Measurements from ENCODE around the gene ADAM8. TPM values are rescaled to one million over a fixed set of nuclear protein-coding genes. Genes with fewer than 3 reads are reported as not detected.

The ADAM8 gene
- total RNA-seq, 3 donors from 2014 or later (not counting 1 experiment from before 2014, with no cell fraction given): 357 to 682 (median 425) TPM

DNA sequence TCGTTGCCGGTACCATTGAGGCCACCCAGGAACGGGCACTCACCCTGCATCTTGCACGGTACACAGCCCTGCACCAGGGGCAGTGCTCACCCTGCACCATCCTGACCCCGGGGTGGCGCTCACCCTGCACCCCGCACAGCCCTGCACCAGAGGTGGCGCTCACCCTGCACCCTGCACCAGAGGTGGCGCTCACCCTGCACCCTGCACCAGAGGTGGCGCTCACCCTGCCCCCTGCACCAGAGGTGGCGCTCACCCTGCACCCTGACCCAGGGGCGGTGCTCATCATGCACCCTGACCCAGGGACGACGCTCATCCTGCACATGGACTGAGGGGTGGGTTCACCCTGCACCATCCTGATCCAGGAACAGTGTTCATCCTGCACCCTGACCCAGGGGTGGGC is 25.6 kb upstream of the ADAM8 start:
- Mint-ChIP-seq H3K27me3 (ENCODE audit: low read depth in 2 of 2) (no peaks in the 10 kb centered on the region), H3K4me3 (no peak overlapping the region), H3K9me3 (no peaks in the 10 kb centered on the region), H3K36me3 (peaks cover 15% of the 10 kb centered on the region), H3K27ac (no peak overlapping the region), H3K4me1 (peaks cover 14 to 25% of the 10 kb centered on the region in 2 donors)
- H3K27me3 ChIP-seq (ENCODE audit: control insufficient read depth, insufficient read depth, low read length): no peaks in the 10 kb centered on the region
- H3K36me3 ChIP-seq (ENCODE audit: control insufficient read depth, insufficient read depth, low read length): peaks cover 40% of the 10 kb centered on the region
- TF ChIP-seq, protein P1, sequence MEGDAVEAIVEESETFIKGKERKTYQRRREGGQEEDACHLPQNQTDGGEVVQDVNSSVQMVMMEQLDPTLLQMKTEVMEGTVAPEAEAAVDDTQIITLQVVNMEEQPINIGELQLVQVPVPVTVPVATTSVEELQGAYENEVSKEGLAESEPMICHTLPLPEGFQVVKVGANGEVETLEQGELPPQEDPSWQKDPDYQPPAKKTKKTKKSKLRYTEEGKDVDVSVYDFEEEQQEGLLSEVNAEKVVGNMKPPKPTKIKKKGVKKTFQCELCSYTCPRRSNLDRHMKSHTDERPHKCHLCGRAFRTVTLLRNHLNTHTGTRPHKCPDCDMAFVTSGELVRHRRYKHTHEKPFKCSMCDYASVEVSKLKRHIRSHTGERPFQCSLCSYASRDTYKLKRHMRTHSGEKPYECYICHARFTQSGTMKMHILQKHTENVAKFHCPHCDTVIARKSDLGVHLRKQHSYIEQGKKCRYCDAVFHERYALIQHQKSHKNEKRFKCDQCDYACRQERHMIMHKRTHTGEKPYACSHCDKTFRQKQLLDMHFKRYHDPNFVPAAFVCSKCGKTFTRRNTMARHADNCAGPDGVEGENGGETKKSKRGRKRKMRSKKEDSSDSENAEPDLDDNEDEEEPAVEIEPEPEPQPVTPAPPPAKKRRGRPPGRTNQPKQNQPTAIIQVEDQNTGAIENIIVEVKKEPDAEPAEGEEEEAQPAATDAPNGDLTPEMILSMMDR (IDR thresholded peaks at IDR 0.05): no peak
- no peak for DNase-seq
- H3K4me1 ChIP-seq (ENCODE audit: control insufficient read depth, insufficient read depth, low read length): peaks cover 13% of the 10 kb centered on the region
- H3K27ac ChIP-seq (ENCODE audit: low read length): no peak overlapping the region
- WGBS (ENCODE audit: insufficient coverage): 98% methylated on average over 14 of the region's 14 CpGs
- ATAC-seq: no peak
- no peaks in the 10 kb centered on the region for H3K9me3 ChIP-seq (ENCODE audit: control insufficient read depth, insufficient read depth, low read length)
- no peak overlapping the region for H3K4me3 ChIP-seq (ENCODE audit: low read length)
- intact Hi-C loops (cut with micrococcal nuclease): no loop called here

DNA sequence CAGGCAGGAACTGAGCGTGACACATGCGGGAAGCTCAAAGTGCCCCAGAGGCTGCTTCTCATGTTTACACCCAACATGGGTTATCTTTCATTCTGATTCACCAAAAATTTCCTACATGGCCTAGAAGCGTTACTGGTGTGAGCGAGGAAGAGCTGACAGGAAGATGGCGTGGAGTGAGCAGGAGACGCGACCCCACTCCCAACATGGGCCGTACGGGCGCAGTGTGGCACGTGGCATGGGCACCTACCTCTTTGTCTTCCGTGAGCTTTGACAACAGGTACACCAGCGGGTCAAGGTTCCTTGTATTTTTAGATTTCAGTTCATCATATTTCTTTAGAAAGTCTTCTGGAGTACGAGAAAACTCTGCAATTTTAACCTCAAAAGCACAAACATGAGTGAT is 23.1 kb upstream of the ADAM8 start:
- TF ChIP-seq, protein P1 (IDR thresholded peaks at IDR 0.05): no peak
- Mint-ChIP-seq H3K9me3 (no peaks in the 10 kb centered on the region), H3K27me3 (ENCODE audit: low read depth in 2 of 2) (no peaks in the 10 kb centered on the region), H3K36me3 (peaks cover 15% of the 10 kb centered on the region), H3K4me3 (no peak overlapping the region), H3K27ac (no peak overlapping the region), H3K4me1 (peaks cover 5% of the 10 kb centered on the region in 2 donors)
- no peak for ATAC-seq
- H3K9me3 ChIP-seq (ENCODE audit: control insufficient read depth, insufficient read depth, low read length): no peaks in the 10 kb centered on the region
- no peak for DNase-seq
- peaks cover 60% of the 10 kb centered on the region for H3K36me3 ChIP-seq (ENCODE audit: control insufficient read depth, insufficient read depth, low read length)
- H3K27ac ChIP-seq (ENCODE audit: low read length): no peak overlapping the region
- H3K4me3 ChIP-seq (ENCODE audit: low read length): no peak overlapping the region
- intact Hi-C loops (cut with micrococcal nuclease): no loop called here
- 92% methylated on average over 13 of the region's 14 CpGs for WGBS (ENCODE audit: insufficient coverage)
- H3K27me3 ChIP-seq (ENCODE audit: control insufficient read depth, insufficient read depth, low read length): no peaks in the 10 kb centered on the region
- H3K4me1 ChIP-seq (ENCODE audit: control insufficient read depth, insufficient read depth, low read length): no peaks in the 10 kb centered on the region

DNA sequence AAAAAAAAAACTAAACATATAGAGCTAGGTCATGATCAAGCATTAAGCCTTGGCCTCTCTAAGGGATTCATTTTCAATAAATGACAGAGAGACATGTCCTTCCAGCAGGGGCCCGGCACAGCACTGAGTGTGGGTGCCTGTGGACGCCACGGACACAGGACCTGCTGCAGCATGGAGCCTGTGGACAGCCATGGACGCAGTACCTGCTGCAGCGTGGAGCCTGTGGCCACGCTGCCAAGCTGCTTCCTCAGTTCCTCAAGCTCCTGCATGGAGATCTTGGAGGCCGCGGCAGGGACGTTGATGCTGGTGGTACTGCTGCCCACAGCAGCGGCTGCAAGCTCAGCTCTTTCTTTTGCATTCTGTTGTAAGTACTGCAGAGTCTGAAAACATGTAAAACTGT is 22.6 kb upstream of the ADAM8 start:
- 97% methylated on average over 10 of the region's 10 CpGs for WGBS (ENCODE audit: insufficient coverage)
- DNase-seq (no peak), ATAC-seq (no peak)
- no peaks in the 10 kb centered on the region for H3K9me3 Mint-ChIP-seq
- Histone ChIP-seq H3K27me3 (ENCODE audit: control insufficient read depth, insufficient read depth, low read length) (no peaks in the 10 kb centered on the region), H3K36me3 (ENCODE audit: control insufficient read depth, insufficient read depth, low read length) (peaks cover 63% of the 10 kb centered on the region), H3K4me1 (ENCODE audit: control insufficient read depth, insufficient read depth, low read length) (no peaks in the 10 kb centered on the region), H3K9me3 (ENCODE audit: control insufficient read depth, insufficient read depth, low read length) (no peaks in the 10 kb centered on the region), H3K4me3 (ENCODE audit: low read length) (no peak overlapping the region), H3K27ac (ENCODE audit: low read length) (no peak overlapping the region)
- H3K27ac Mint-ChIP-seq: no peak overlapping the region
- no peaks in the 10 kb centered on the region for H3K27me3 Mint-ChIP-seq (ENCODE audit: low read depth in 2 of 2)
- H3K36me3 Mint-ChIP-seq: peaks cover 15% of the 10 kb centered on the region
- TF ChIP-seq, protein P1 (IDR thresholded peaks at IDR 0.05): no peak
- intact Hi-C loops (cut with micrococcal nuclease): no loop called here
- peaks cover 4 to 5% of the 10 kb centered on the region in 2 donors for H3K4me1 Mint-ChIP-seq
- H3K4me3 Mint-ChIP-seq: no peak overlapping the region

DNA sequence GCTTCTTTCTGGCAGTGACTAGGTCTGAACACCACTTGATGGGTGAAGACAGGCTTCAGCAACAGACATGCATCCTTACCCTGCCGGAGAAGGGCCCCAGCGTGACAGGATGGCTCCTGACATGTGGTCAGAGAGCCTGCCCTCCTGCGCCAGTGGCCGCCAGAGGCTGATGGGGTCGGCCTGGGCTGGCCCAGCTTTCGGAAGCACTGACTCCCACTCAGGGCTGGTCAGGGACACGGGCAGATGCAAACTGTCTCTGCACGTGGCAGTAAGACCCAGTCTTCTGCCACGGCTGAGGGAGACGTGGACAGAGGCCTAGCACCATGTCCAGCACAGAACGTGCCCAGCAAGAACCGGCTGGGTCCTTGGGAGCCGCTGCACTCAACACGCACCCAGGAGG is 21.8 kb upstream of the ADAM8 start:
- H3K36me3 Mint-ChIP-seq: peaks cover 15% of the 10 kb centered on the region
- peak overlapping the region in 1 of 2 donors; percentile 63 for H3K27ac Mint-ChIP-seq
- H3K36me3 ChIP-seq (ENCODE audit: control insufficient read depth, insufficient read depth, low read length): peaks cover 69% of the 10 kb centered on the region
- ATAC-seq: no peak
- H3K9me3 ChIP-seq (ENCODE audit: control insufficient read depth, insufficient read depth, low read length): no peaks in the 10 kb centered on the region
- DNase-seq: no peak
- H3K27ac ChIP-seq (ENCODE audit: low read length): no peak overlapping the region
- no peak overlapping the region for H3K4me3 Mint-ChIP-seq
- H3K27me3 ChIP-seq (ENCODE audit: control insufficient read depth, insufficient read depth, low read length): no peaks in the 10 kb centered on the region
- H3K27me3 Mint-ChIP-seq (ENCODE audit: low read depth in 2 of 2): no peaks in the 10 kb centered on the region
- H3K4me1 ChIP-seq (ENCODE audit: control insufficient read depth, insufficient read depth, low read length): peaks cover 3% of the 10 kb centered on the region
- no peak overlapping the region for H3K4me3 ChIP-seq (ENCODE audit: low read length)
- WGBS (ENCODE audit: insufficient coverage): 96% methylated on average over 14 of the region's 14 CpGs
- peaks cover 1 to 5% of the 10 kb centered on the region in 2 donors for H3K4me1 Mint-ChIP-seq
- TF ChIP-seq, protein P1 (IDR thresholded peaks at IDR 0.05): no peak
- intact Hi-C loops (cut with micrococcal nuclease): no loop called here
- H3K9me3 Mint-ChIP-seq: no peaks in the 10 kb centered on the region

Measured in natural killer cell (primary cell).